Gastroesophageal sphincter (tissue), 3 donors: ENCODE measurements around the gene KLHL29.

Experiments used
- EP300 ChIP-seq: sonication (generic); formaldehyde crosslinking; IDR thresholded peaks from one replicate; pipeline ENCODE4 v1.6.1; 2017; ENCODE audit warnings: antibody characterized with exemption, mild to moderate bottlenecking
- POLR2A ChIP-seq, 2 donors: fragments of 450-650 bp; IDR thresholded peaks; one replicate each; pipeline ENCODE4 v1.6.1; 2017; ENCODE audit warnings: antibody characterized with exemption in 2 of 2, mild to moderate bottlenecking in 2 of 2, moderate library complexity in 1 of 2
- POLR2AphosphoS5 ChIP-seq: sonication (generic); formaldehyde crosslinking; IDR thresholded peaks from one replicate; pipeline ENCODE4 v1.6.1; 2017; ENCODE audit warnings: antibody characterized with exemption
- TF ChIP-seq, protein P1 (sequence below), 4 experiments: fragments of 200-600 bp in 2 of 4; fragments of 450-650 bp in 2 of 4; sonication (generic) in 1 of 4; IDR thresholded peaks; one replicate each; pipeline ENCODE4 v1.5.1; 2017 to 2019; ENCODE audit warnings: antibody characterized with exemption in 4 of 4, mild to moderate bottlenecking in 2 of 4, moderate library complexity in 2 of 4

DNA sequence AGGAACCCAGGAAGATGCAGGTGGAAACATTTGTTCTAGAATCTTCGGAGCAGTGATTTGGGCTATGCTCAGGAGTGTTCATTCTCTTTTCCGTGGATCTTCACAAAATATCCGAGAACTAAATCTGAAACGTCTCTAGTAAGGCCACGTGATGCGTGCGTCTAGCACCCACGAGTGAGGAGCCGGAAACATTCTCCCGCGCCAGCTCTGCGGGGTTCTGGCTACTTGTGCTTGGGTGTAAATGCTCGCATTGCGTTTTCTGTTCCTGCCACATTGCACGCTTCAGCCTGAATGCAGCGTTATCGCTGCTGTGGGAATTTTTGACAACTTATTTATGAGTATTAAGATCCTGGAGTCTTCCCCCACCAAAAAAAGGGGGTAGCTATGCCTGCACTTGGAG, 71.4 kb downstream of the KLHL29 start:
- no peak for TF ChIP-seq POLR2A (IDR thresholded peaks at IDR 0.05)
- TF ChIP-seq, protein P1, sequence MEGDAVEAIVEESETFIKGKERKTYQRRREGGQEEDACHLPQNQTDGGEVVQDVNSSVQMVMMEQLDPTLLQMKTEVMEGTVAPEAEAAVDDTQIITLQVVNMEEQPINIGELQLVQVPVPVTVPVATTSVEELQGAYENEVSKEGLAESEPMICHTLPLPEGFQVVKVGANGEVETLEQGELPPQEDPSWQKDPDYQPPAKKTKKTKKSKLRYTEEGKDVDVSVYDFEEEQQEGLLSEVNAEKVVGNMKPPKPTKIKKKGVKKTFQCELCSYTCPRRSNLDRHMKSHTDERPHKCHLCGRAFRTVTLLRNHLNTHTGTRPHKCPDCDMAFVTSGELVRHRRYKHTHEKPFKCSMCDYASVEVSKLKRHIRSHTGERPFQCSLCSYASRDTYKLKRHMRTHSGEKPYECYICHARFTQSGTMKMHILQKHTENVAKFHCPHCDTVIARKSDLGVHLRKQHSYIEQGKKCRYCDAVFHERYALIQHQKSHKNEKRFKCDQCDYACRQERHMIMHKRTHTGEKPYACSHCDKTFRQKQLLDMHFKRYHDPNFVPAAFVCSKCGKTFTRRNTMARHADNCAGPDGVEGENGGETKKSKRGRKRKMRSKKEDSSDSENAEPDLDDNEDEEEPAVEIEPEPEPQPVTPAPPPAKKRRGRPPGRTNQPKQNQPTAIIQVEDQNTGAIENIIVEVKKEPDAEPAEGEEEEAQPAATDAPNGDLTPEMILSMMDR (IDR thresholded peaks at IDR 0.05): no peak
- no peak for TF ChIP-seq EP300
- TF ChIP-seq POLR2AphosphoS5: no peak
